Loucy (cell line): Measurements from ENCODE around the gene NAA20.

Experiments
- CTCF ChIP-seq: fragments of 200-600 bp; sonication (generic); conservative IDR thresholded peaks from 2 replicates; pipeline ENCODE4 v1.5.1; 2014; ENCODE audit warnings: mild to moderate bottlenecking, antibody characterized with exemption, low read length
- EZH2phosphoT487 ChIP-seq: fragments of 200-600 bp; IDR thresholded peaks from 2 replicates; pipeline ENCODE4 v1.6.1; 2018; ENCODE audit warnings: antibody characterized with exemption, mild to moderate bottlenecking, moderate library complexity, borderline replicate concordance

DNA sequence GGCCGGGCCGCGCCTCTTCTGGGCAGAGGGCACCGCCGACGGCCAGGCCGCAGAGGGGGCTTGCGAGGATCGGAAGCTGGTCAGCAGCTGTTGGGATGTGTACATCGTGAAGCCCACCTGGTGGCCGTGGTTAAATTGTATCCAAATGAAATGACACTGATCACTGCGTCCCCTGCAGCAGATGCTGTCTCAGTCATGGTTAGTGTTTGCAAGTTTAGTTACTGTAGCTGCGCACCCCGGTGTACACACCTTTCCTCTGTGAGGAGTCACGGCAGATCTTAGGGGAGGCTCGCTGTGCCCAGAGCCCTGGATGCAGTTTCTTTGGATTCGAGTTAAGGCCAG is 653 bp downstream of the NAA20 start:
- TF ChIP-seq CTCF (no peak), EZH2phosphoT487 (no peak)
